ENCODE measurements around the gene TIGD1. TPM values are rescaled to one million over a fixed set of nuclear protein-coding genes. Genes with fewer than 3 reads are reported as not detected.

Gene TIGD1
- polyA plus RNA-seq, 1 experiment = 1.7 TPM

GRCh38 chr2:232576995-232577394, 26.6 kb upstream of the TIGD1 start:
- ChIA-PET CTCF (interaction anchor here (0.7 to 0.9 kb wide), 2 partner anchors 10 to 12 kb away, joined by 3 to 4 read pairs; no protein-coding TSS in a partner anchor), POLR2A (no interaction called here)
- H3K4me3 ChIP-seq (ENCODE audit: low read depth, low read length) = no peak overlapping the region
- no peak for TF ChIP-seq CTCF (IDR thresholded peaks at IDR 0.05; ENCODE audit: insufficient read depth, low read depth, low read length)
- H3K36me3 ChIP-seq (ENCODE audit: control insufficient read depth, insufficient read depth, low read length) = no peaks in the 10 kb centered on the region
- peak; percentile 32 for DNase-seq (ENCODE audit: low read depth)
- no peaks in the 10 kb centered on the region for H3K27me3 ChIP-seq (ENCODE audit: control insufficient read depth, insufficient read depth, low read length)

GRCh38 chr2:232575404-232575746, 25.0 kb upstream of the TIGD1 start:
- H3K4me3 ChIP-seq (ENCODE audit: low read depth, low read length) = no peak overlapping the region
- ChIA-PET POLR2A (no interaction called here), CTCF (interaction anchor here (1.0 to 1.5 kb wide), 3 partner anchors 11 to 148 kb away, joined by 3 to 4 read pairs (median 4); partner anchors contain the start of genes EIF4E2 and TIGD1)
- H3K27me3 ChIP-seq (ENCODE audit: control insufficient read depth, insufficient read depth, low read length) = no peaks in the 10 kb centered on the region
- no peak for TF ChIP-seq CTCF (IDR thresholded peaks at IDR 0.05; ENCODE audit: insufficient read depth, low read depth, low read length)
- no peak for DNase-seq (ENCODE audit: low read depth)
- 0 out of 2 replicates have a peak, but pooled peaks cover 1% of the 10 kb centered on the region for H3K36me3 ChIP-seq (ENCODE audit: control insufficient read depth, insufficient read depth, low read length)

GRCh38 chr2:232574674-232575403, 24.5 kb upstream of the TIGD1 start:
- TF ChIP-seq CTCF (IDR thresholded peaks at IDR 0.05; ENCODE audit: insufficient read depth, low read depth, low read length) = no peak
- no peak overlapping the region for H3K4me3 ChIP-seq (ENCODE audit: low read depth, low read length)
- ChIA-PET POLR2A (no interaction called here), CTCF (interaction anchor here (1.0 to 1.5 kb wide), 4 partner anchors 11 to 148 kb away, joined by 3 to 4 read pairs (median 4); partner anchors contain the start of genes EIF4E2 and TIGD1)
- DNase-seq (ENCODE audit: low read depth) = no peak
- H3K27me3 ChIP-seq (ENCODE audit: control insufficient read depth, insufficient read depth, low read length) = no peaks in the 10 kb centered on the region
- peaks cover 1% of the 10 kb centered on the region; the same call in 1 of the 2 replicates for H3K36me3 ChIP-seq (ENCODE audit: control insufficient read depth, insufficient read depth, low read length)

GRCh38 chr2:232573771-232574435, 23.5 kb upstream of the TIGD1 start:
- no peaks in the 10 kb centered on the region for H3K27me3 ChIP-seq (ENCODE audit: control insufficient read depth, insufficient read depth, low read length)
- H3K4me3 ChIP-seq (ENCODE audit: low read depth, low read length) = no peak overlapping the region
- ChIA-PET POLR2A (no interaction called here), CTCF (interaction anchor here (1.0 to 1.3 kb wide), 3 partner anchors 21 to 149 kb away, joined by 3 to 4 read pairs (median 3); no protein-coding TSS in a partner anchor)
- DNase-seq (ENCODE audit: low read depth) = no peak
- TF ChIP-seq CTCF (IDR thresholded peaks at IDR 0.05; ENCODE audit: insufficient read depth, low read depth, low read length) = no peak
- peaks cover 9% of the 10 kb centered on the region for H3K36me3 ChIP-seq (ENCODE audit: control insufficient read depth, insufficient read depth, low read length)

GRCh38 chr2:232573042-232573441, 22.7 kb upstream of the TIGD1 start:
- Histone ChIP-seq H3K36me3 (ENCODE audit: control insufficient read depth, insufficient read depth, low read length) (peaks cover 11% of the 10 kb centered on the region), H3K27me3 (ENCODE audit: control insufficient read depth, insufficient read depth, low read length) (no peaks in the 10 kb centered on the region), H3K4me3 (ENCODE audit: low read depth, low read length) (no peak overlapping the region)
- TF ChIP-seq CTCF (IDR thresholded peaks at IDR 0.05; ENCODE audit: insufficient read depth, low read depth, low read length) = no peak
- no peak for DNase-seq (ENCODE audit: low read depth)
- POLR2A ChIA-PET = no interaction called here
- CTCF ChIA-PET = interaction anchor here (1.2 kb wide), 1 partner anchor 33 kb away, joined by 3 read pairs; no protein-coding TSS in a partner anchor

All from BJ (cell line).